Vagina (tissue), 2 donors: ENCODE data around the gene UNKL. TPM values are rescaled to one million over a fixed set of nuclear protein-coding genes. Genes with fewer than 3 reads are reported as not detected.

Source experiments
- DNase-seq, 2 donors: peaks; one replicate each; pipeline ENCODE4 v3.0.0-alpha.2; 2017; ENCODE audit errors: extremely low spot score in 2 of 2
- H3K27ac ChIP-seq: fragments of 200-600 bp; sonication (generic); one replicate; pipeline ENCODE4 v1.5.1; 2019
- H3K27me3 ChIP-seq: fragments of 200-600 bp; sonication (generic); one replicate; pipeline ENCODE4 v1.5.1; 2019
- H3K36me3 ChIP-seq, 2 donors: fragments of 200-600 bp; sonication (generic); one replicate each; pipeline ENCODE4 v1.5.1; 2017 to 2019
- H3K4me1 ChIP-seq: fragments of 200-600 bp; sonication (generic); one replicate; pipeline ENCODE4 v1.5.1; 2019
- H3K4me3 ChIP-seq, 2 donors: fragments of 200-600 bp; sonication (generic); 1 replicate in 1 of 2; 2 replicates in 1 of 2; pipeline ENCODE4 v1.5.1; 2016 to 2019
- H3K9me3 ChIP-seq: fragments of 200-600 bp; sonication (generic); one replicate; pipeline ENCODE4 v1.5.1; 2019
- POLR2A ChIP-seq, 2 donors: fragments of 450-650 bp; IDR thresholded peaks; one replicate each; pipeline ENCODE4 v1.6.1; 2017; ENCODE audit warnings: antibody characterized with exemption in 2 of 2, mild to moderate bottlenecking in 2 of 2, moderate library complexity in 2 of 2
- POLR2AphosphoS5 ChIP-seq, 2 donors: sonication (generic); formaldehyde crosslinking; IDR thresholded peaks; one replicate each; pipeline ENCODE4 v1.9.0; 2017; ENCODE audit warnings: antibody characterized with exemption in 2 of 2, mild to moderate bottlenecking in 2 of 2, low read depth in 1 of 2; ENCODE audit not compliant: insufficient read depth in 1 of 2
- intact Hi-C: fragments of 100-400 bp; cut with DNase I; formaldehyde crosslinking; loops from one replicate; pipeline ENCODE4 v1.15.1; 2023
- total RNA-seq: library from RNA; depleted of rRNA; stranded (reverse); fragments of >200 nt; gene quantifications from one replicate; pipeline ENCODE4 v1.2.3, GENCODE V29; 2016
- TF ChIP-seq, protein P1 (sequence below), 3 experiments: fragments of 450-650 bp in 2 of 3; fragments of 200-600 bp in 1 of 3; sonication (generic) in 1 of 3; IDR thresholded peaks; one replicate each; pipeline ENCODE4 v1.5.1; 2017 to 2019; ENCODE audit warnings: antibody characterized with exemption in 3 of 3, mild to moderate bottlenecking in 2 of 3, moderate library complexity in 2 of 3

The UNKL gene
- total RNA-seq, 1 donor from 2014 or later, result 32.9 TPM

DNA sequence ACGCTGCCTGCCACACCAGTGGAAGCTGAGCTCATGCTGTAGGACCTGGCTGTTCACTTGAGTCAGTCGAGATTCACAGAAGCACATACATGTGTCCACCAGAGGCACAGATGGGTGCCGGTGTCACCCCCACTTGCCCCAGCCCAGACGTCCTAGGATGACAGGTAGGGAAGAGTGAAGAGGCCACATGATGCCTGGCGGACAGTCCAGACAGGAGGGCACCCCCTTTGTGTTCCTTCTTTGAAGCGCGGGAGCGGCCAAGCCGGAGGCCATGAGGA, 96.3 kb downstream of the UNKL start:
- Histone ChIP-seq H3K9me3 (no peaks in the 10 kb centered on the region), H3K27ac (no peak overlapping the region), H3K27me3 (no peaks in the 10 kb centered on the region), H3K36me3 (peaks cover 0 to 94% of the 10 kb centered on the region in 2 donors), H3K4me3 (no peak overlapping the region), H3K4me1 (peaks cover 21% of the 10 kb centered on the region)
- TF ChIP-seq, protein P1, sequence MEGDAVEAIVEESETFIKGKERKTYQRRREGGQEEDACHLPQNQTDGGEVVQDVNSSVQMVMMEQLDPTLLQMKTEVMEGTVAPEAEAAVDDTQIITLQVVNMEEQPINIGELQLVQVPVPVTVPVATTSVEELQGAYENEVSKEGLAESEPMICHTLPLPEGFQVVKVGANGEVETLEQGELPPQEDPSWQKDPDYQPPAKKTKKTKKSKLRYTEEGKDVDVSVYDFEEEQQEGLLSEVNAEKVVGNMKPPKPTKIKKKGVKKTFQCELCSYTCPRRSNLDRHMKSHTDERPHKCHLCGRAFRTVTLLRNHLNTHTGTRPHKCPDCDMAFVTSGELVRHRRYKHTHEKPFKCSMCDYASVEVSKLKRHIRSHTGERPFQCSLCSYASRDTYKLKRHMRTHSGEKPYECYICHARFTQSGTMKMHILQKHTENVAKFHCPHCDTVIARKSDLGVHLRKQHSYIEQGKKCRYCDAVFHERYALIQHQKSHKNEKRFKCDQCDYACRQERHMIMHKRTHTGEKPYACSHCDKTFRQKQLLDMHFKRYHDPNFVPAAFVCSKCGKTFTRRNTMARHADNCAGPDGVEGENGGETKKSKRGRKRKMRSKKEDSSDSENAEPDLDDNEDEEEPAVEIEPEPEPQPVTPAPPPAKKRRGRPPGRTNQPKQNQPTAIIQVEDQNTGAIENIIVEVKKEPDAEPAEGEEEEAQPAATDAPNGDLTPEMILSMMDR (IDR thresholded peaks at IDR 0.05), result no peak
- TF ChIP-seq POLR2A (IDR thresholded peaks at IDR 0.05) (no peak), POLR2AphosphoS5 (IDR thresholded peaks at IDR 0.05; ENCODE audit: insufficient read depth in 1 of 2, low read depth in 1 of 2) (no peak)
- no peak for DNase-seq
- intact Hi-C loops, result no loop called here

DNA sequence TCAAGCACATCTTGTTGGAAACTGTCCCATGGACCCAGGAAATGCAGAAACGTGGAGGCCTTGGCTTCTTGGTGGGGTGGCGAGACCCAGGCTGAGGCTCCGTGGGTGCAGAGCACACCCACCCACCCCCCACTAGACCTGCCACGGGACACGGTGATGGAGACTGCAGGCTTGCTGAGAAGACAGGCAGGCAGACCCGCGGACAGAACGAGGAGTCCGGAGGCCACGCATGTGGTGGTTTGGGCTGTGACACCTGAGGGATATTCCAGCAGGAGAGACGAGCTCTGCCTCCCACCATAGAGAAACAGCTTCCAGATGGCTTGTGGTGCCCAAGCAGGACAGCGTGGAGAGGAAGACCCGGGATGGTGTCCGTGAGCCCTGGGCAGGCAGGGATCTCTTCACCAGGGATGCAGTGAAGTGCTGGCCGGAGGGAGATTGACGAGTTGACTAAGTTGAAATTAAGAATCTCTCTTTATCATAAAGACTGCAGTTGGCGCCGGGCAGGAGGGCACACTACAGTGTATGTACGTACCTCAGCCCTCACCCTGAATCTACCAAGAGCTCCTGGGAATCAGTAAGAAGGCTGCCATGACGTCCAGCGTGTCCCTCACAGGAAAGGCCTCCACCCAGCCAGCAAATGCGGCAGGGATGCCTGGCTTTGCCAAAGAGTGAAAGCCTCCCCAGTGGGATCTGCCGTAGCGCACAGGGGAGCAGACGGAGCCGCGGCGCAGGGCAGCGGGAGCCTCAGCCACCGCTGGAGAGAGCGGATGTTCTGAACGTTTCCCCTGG, 96.8 kb downstream of the UNKL start:
- peaks cover 0 to 95% of the 10 kb centered on the region in 2 donors for H3K36me3 ChIP-seq
- intact Hi-C loops, result no loop called here
- no peak overlapping the region for H3K27ac ChIP-seq
- no peak overlapping the region for H3K4me3 ChIP-seq
- H3K27me3 ChIP-seq, result no peaks in the 10 kb centered on the region
- DNase-seq, result no peak
- TF ChIP-seq POLR2AphosphoS5 (IDR thresholded peaks at IDR 0.05; ENCODE audit: insufficient read depth in 1 of 2, low read depth in 1 of 2) (no peak), POLR2A (IDR thresholded peaks at IDR 0.05) (no peak)
- TF ChIP-seq, protein P1 (IDR thresholded peaks at IDR 0.05), result no peak
- peaks cover 26% of the 10 kb centered on the region for H3K4me1 ChIP-seq
- no peaks in the 10 kb centered on the region for H3K9me3 ChIP-seq

DNA sequence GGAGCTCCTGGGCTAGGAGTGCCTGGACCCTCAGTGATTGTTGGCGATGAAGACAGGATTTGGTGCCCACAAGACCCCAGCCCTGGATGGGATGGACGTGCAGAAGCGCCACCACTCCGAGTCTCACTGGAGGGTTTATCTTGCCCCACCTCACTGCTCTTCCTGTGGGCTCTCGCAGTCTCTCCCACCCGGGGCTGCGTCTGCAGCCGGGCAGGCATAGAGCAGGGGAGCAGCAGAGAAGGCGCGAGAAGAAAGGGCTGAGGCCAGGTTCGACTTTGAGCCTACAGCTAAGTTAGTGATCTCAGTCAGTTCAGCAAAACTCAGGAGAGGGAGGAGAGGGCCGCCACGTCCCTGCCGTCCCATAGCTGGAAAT, 98.5 kb downstream of the UNKL start:
- Histone ChIP-seq H3K4me1 (peaks cover 43% of the 10 kb centered on the region), H3K4me3 (no peak overlapping the region), H3K27me3 (no peaks in the 10 kb centered on the region), H3K9me3 (no peaks in the 10 kb centered on the region), H3K36me3 (peaks cover 0 to 82% of the 10 kb centered on the region in 2 donors), H3K27ac (no peak overlapping the region)
- TF ChIP-seq POLR2AphosphoS5 (IDR thresholded peaks at IDR 0.05; ENCODE audit: insufficient read depth in 1 of 2, low read depth in 1 of 2) (no peak), POLR2A (IDR thresholded peaks at IDR 0.05) (no peak)
- TF ChIP-seq, protein P1 (IDR thresholded peaks at IDR 0.05), result no peak
- no peak for DNase-seq
- intact Hi-C loops, result no loop called here

DNA sequence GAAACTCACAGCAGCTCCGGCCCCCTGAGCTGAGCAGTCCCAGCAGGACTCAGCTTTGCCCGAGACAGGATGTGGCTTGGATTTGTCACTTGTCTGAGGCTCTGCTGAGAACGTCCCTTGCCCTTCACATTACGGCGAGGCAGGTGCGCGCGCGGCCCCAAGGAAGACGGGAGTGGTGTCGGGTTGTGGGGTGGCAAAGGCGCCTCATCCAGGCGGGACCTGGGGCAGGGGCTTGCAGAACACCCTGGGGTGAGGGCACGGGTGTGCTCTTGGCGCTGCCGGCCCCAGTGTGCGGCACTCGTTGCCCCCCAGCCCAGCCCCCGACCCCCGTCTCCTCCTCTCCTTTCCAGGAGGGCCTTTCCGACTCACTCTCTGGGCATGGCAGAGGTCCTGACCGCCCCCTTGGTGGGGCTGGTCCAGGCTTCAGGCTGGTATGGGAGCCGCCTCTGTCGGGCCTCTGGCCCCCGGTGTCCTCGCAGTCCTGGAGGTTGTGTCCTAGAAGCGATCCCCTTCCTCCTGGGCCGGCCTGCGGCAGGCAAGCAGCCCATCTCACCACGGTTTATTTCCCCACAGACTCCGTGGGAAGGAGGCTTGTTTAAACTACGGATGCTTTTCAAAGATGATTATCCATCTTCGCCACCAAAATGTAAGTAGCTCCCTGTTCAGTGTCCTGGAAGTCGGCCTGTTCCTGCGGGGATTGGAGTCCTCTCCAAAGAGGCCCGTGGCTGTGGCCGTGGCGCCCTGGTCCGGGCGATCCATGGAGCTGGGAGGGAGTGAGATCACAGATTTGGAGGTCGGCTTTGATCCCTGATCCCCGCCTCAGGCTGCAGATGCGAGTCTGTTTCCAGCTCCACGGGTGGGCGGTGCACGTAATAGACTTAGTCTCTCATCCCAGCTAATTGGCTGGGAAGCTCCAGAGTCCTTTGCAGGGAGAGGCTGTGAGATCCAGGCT, 99.1 kb downstream of the UNKL start:
- Histone ChIP-seq H3K36me3 (peaks cover 0 to 75% of the 10 kb centered on the region in 2 donors), H3K4me1 (peaks cover 50% of the 10 kb centered on the region), H3K27me3 (no peaks in the 10 kb centered on the region), H3K4me3 (no peak overlapping the region), H3K9me3 (no peaks in the 10 kb centered on the region), H3K27ac (no peak overlapping the region)
- DNase-seq, result no peak
- TF ChIP-seq, protein P1 (IDR thresholded peaks at IDR 0.05), result no peak
- TF ChIP-seq POLR2A (IDR thresholded peaks at IDR 0.05) (no peak), POLR2AphosphoS5 (IDR thresholded peaks at IDR 0.05; ENCODE audit: insufficient read depth in 1 of 2, low read depth in 1 of 2) (no peak)
- intact Hi-C loops, result no loop called here
